Stimulated activated CD4-positive, alpha-beta T cell treated with anti-CD3 and anti-CD28 coated beads, Interleukin-4, amount 100 ng/mL, for 4 hours (primary cell): ENCODE results near the gene LINGO1.

Experiments
- DNase-seq, 2 experiments: peaks; one replicate each; pipeline ENCODE4 v3.0.0-alpha.2; 2020

LINGO1 gene

DNA sequence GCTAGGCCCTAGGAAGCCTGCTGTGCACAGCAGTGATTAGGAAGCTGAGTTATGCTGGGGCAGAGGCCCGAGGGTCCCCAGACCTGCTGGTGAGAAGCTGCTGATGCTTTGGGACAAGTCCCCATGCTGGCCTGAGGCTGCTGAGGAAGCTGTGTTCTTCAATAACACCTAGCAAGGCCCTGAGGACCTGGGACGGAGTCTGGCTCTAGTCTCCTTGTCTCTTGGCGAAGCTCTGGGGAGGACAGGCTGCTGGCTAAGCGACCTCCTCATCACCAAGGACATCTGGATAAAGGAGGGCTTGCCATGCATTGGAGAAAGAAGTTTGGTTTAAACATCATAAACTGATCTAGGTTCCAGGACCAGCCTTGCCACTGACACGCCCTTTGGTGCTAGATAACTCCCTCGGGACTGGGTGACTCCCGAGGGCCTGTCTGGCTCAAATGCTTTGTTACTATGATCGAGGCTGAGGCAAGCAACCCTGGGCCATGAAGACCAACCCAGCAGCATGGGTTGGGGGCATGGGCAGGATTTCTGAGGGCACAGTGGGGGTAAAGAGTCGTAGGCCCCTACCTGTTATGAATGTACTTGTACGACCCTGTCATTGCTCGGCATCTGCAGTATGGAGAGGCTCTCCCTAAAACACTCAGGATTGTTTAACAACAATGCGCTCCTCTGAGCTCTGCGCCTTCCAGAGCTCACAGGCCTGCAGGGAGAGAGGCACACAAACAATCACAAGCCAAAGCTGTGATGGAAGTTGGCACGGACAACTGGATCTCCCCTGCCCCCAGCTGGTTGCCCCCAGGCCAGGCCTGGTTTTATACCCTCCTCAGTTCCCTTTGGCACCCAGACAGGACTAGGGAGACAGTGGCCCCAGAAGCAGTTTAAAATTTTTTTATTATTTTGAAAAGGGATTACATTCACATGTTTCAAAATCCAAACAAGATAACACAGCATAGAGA is 64.4 kb downstream of the LINGO1 start:
- no peak for DNase-seq

DNA sequence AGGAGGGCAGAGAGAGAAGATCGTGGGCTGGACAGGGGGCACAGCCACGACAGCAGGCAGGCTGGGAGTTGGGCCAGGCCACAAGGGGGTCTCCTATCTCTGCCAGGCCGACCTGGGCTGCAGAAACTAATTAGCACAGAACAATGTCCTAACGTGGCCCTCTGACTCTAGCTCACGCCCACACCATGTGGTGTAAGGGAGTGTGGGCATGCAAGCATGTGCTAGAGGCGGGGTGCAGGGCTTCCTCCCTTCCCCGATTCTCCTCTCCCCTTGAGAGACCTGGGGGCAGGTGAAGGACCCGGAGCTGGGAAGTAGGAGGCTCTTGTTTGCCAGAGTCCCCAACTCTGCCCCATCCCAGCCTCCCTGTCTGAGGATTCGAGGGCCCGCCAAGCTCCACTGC is 65.5 kb downstream of the LINGO1 start:
- no peak for DNase-seq

DNA sequence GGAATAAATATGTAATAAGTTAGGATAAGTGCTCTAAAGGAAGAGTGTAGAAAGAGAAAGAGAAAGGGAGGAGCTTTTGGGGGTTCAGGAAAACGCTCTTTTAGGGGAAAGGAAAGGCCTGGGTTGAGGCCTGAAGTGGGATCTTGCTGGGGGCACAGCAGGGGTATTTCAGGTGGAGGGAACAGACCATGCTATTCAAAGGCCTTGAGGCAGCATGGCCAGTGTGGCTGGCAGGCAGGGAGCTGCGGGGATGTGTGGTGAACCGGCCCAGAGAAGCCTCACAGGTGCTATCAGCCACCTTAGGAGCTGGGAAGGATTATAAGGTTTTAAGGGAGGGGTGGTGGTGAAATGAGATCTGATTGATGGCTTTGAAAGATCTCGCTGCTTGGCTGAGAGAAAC is 66.6 kb downstream of the LINGO1 start:
- no peak for DNase-seq

DNA sequence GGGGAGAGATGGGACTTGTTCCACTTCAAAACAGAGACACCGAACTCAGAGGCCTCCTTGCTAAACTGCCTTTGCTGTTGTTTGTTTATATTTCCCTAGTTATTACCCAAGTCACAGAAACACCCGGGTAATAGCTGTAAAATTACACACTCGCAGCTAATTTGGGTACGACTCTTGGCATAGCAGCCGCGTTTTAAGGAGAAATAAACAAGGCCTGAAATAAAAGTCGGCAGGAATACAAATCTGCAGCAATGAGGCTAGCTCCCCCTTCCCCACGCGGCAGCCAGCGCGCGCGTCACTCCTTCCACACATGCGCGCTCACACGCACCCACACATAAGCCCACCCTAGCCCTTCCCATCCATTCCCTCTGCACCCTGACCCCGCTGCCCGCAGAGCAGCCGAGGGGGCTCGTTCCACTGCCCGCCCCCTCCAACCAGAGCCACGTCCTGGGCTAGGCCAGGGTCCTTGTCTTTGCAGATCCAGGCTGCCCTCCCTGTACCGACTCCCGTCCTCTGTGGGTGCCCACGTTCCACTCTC is 67.3 kb downstream of the LINGO1 start:
- DNase-seq = no peak

DNA sequence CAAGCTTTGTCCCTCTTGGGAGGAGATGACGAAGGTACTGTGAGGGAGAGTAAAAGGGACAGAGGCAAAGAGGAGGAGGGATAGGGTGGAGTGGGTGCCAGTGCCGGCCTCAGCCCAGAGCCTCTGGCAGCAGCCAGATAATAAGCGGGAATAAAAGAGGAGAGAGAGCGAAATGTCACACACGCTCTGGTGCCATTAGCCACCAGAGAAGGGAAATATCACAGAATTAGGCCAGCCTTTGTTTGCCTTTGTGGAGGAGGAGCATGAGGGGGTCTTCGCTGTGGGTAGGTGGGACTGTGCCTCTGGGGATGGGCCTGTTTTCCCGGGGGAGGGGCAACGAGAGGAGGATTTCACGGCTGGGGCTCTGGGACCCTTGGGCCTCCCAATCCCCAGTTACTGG is 67.8 kb downstream of the LINGO1 start:
- no peak for DNase-seq

DNA sequence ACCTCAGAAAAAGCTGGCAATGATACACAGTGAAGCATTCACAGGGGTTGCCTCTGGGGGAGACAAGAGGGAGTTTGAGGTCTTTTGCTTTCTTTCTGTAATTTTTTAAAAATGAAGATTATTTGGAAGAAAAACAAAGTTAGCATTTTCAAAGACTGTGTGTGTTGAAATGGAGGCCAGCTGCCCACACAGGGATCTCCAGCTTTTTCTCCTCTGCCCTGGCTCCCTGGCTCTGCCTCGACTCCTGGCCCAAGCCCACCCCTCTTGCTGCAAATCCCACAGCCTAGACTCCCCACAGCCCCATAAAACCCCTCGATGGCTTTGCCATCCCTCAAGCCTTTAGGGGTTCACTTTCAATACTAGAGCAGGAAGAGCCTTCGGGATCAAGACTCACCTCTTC is 68.4 kb downstream of the LINGO1 start:
- no peak for DNase-seq

DNA sequence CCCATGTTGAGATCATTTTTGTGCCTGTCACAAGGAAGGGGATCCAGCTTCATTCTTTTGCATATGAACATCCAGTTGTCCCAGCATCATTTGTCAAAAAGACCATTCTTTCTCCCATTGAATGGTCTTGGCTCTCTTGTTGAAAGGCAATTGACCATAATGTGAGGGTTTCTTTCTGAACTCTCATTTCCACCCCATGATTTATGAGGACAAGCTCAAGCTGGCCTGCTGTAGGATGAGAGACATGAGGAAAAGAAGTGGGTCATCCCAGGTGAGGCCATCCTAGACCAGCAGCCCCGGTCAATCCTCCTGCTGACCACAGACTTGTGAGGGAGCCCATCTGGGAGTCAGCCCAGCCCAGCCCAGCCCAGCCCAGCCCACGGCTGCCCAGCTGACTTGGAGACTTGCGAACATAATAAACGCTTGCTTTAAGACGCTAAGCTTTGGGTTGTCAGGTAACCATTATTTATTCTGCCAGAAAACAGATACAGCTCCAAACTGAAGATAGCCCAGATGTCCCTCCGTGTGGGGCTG is 69.0 kb downstream of the LINGO1 start:
- no peak for DNase-seq
